K562 (cell line): ENCODE measurements around the gene ZNF513. TPM values are rescaled to one million over a fixed set of nuclear protein-coding genes. Genes with fewer than 3 reads are reported as not detected.

Experiments used
- ARID2 ChIP-seq: fragments of 450-650 bp; IDR thresholded peaks from 2 replicates; pipeline ENCODE4 v1.6.1; 2017; ENCODE audit warnings: antibody characterized with exemption, mild to moderate bottlenecking
- FIP1L1 ChIP-seq: fragments of 200-400 bp; formaldehyde crosslinking; IDR thresholded peaks from 2 replicates; pipeline ENCODE4 v1.6.1; 2018; ENCODE audit warnings: mild to moderate bottlenecking, low read depth, low read length; ENCODE audit not compliant: poor library complexity, severe bottlenecking
- GTF2E2 ChIP-seq: fragments of 200-800 bp; sonication (Bioruptor generic); IDR thresholded peaks from 2 replicates; pipeline ENCODE4 v1.6.1; 2016; ENCODE audit warnings: missing genetic modification characterization, missing compliant biosample characterization
- GTF3C2 ChIP-seq: IDR thresholded peaks from 3 replicates; pipeline ENCODE4 v1.6.1; 2011; ENCODE audit warnings: borderline replicate concordance, mild to moderate bottlenecking, moderate library complexity; ENCODE audit not compliant: insufficient read length; ENCODE audit errors: extremely low read depth
- LEF1 ChIP-seq: fragments of 450-650 bp; IDR thresholded peaks from 2 replicates; pipeline ENCODE4 v1.6.1; 2016; ENCODE audit warnings: mild to moderate bottlenecking
- NR2C1 ChIP-seq, 2 experiments: fragments of 450-650 bp; IDR thresholded peaks; 2 replicates each; pipeline ENCODE4 v1.6.1; 2017; ENCODE audit warnings: mild to moderate bottlenecking in 2 of 2, antibody characterized with exemption in 1 of 2, inconsistent platforms in 1 of 2, missing compliant biosample characterization in 1 of 2, missing genetic modification characterization in 1 of 2
- SPI1 ChIP-seq: IDR thresholded peaks from 2 replicates; pipeline ENCODE4 v1.6.1; 2011; ENCODE audit warnings: low read depth, low read length, control low read depth, borderline replicate concordance
- SUPT5H ChIP-seq: fragments of 450-650 bp; IDR thresholded peaks from 2 replicates; pipeline ENCODE4 v1.6.1; 2016
- ZNF766 ChIP-seq: fragments of 200-800 bp; sonication (Bioruptor generic); conservative IDR thresholded peaks from 2 replicates; pipeline ENCODE4 v1.6.1; 2016; ENCODE audit warnings: missing genetic modification characterization, missing compliant biosample characterization
- polyA plus RNA-seq, 8 experiments: library from polyadenylated mRNA; depleted of rRNA in 4 of 8; stranded (reverse) in 5 of 8; unstranded in 3 of 8; fragments of >200 nt; fragmentation: Nextera tagmentation in 2 of 8; fragmentation: Illumina TruSeq in 1 of 8; extraction: Ambion mirVana in 2 of 8; extraction: Trizol in 1 of 8; gene quantifications; 2 replicates each; pipeline versions ENCODE4 v1.2.1 to v1.2.3, GENCODE V29; 2011 to 2014; ENCODE audit warnings: inconsistent platforms in 1 of 8, missing spikeins in 1 of 8
- total RNA-seq, 7 experiments: library from RNA; depleted of rRNA in 6 of 7; stranded (reverse); fragments of >200 nt in 6 of 7; fragmentation: Illumina TruSeq in 2 of 7; extraction: Trizol in 2 of 7; gene quantifications; 2 replicates each; pipeline versions ENCODE4 v1.2.1 to v1.2.3, GENCODE V29; 2011 to 2021; ENCODE audit warnings: low replicate concordance in 1 of 7
- TF ChIP-seq, protein P1 (sequence below): fragments of 450-650 bp; IDR thresholded peaks from 2 replicates; pipeline ENCODE4 v1.6.1; 2017; ENCODE audit warnings: antibody characterized with exemption
- TF ChIP-seq, protein P2 (sequence below): sonication (generic); formaldehyde crosslinking; IDR thresholded peaks from 2 replicates; pipeline ENCODE4 v1.8.0; 2022; ENCODE audit warnings: mild to moderate bottlenecking, missing genetic modification reagents, borderline replicate concordance
- TF ChIP-seq, protein P3 (sequence below): fragments of 450-650 bp; formaldehyde crosslinking; conservative IDR thresholded peaks from 2 replicates; pipeline ENCODE4 v1.4.0; 2022; ENCODE audit warnings: mild to moderate bottlenecking, missing genetic modification characterization
- TF ChIP-seq, protein P4 (sequence below): fragments of 200-800 bp; sonication (Bioruptor generic); IDR thresholded peaks from 2 replicates; pipeline ENCODE4 v1.6.1; 2017; ENCODE audit warnings: missing genetic modification characterization, missing compliant biosample characterization

Gene ZNF513
- total and polyA plus RNA-seq, 9 of the 15 experiments (the other 6 are each of a cell fraction or from before 2014, with no cell fraction given), result 0.04 to 13.6 (median 4.4) TPM

DNA sequence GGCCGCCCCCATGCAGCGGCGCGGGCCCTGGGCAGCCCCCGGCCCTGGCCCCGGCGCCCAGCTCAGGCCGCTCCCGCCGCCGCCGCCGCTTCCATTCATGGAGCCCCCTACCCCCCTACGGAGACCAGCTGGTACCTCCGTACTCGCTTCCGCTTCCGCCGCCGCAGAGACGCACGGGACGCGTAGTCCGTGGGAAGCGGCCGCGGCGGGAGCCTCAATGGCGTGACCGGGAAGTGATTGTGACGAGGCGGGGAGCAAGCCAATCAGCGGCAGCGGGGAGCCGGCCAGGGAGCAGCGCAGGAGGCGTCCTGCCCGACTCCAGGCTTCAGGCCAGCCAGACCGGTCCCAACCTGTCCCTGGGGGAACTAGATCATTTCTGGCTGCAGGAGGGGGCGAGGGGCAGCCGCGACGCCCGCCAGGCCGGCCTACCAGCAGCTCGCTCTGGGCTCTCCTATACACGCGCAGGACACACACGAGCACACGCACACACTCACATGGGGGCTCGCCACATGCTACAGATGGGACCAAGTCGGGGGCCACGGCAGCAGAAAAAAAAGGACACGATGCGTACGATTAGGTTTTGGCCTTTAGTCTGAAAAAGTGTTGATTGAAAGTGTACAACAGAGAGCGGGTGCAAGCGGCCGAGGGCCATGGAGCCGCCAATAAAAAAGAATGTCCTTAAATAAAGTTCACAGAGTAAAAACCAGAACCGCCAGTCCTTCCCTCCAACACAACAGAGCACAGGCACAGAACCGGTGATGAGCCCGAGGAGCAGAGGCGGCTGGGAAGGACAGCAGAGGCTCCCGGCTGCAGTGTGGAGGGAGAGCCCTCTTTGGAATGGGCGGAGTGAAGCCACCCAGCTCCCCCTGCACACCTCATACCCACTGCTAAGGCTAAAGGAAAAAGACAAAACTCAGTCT is at the start of gene ZNF513 (continued):
- TF ChIP-seq GTF3C2, result no peak
- TF ChIP-seq ZNF766 (CRISPR knock-in tag), result peak; percentile 51
- peak; percentile 12; the same call in 1 of the 2 replicates for TF ChIP-seq GTF2E2 (tag)
- peak; percentile 91 for TF ChIP-seq FIP1L1
- TF ChIP-seq ARID2, result peak; percentile 8; the same call in 1 of the 2 replicates
- peak; percentile 97 for TF ChIP-seq NR2C1 (IDR thresholded peaks at IDR 0.05)
- peak; percentile 98 for TF ChIP-seq NR2C1 (tag; IDR thresholded peaks at IDR 0.05)
- TF ChIP-seq, protein P1, sequence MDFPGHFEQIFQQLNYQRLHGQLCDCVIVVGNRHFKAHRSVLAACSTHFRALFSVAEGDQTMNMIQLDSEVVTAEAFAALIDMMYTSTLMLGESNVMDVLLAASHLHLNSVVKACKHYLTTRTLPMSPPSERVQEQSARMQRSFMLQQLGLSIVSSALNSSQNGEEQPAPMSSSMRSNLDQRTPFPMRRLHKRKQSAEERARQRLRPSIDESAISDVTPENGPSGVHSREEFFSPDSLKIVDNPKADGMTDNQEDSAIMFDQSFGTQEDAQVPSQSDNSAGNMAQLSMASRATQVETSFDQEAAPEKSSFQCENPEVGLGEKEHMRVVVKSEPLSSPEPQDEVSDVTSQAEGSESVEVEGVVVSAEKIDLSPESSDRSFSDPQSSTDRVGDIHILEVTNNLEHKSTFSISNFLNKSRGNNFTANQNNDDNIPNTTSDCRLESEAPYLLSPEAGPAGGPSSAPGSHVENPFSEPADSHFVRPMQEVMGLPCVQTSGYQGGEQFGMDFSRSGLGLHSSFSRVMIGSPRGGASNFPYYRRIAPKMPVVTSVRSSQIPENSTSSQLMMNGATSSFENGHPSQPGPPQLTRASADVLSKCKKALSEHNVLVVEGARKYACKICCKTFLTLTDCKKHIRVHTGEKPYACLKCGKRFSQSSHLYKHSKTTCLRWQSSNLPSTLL, result 0 out of 2 replicates have a peak, but pooled peaks have one; percentile 28
- TF ChIP-seq, protein P2, sequence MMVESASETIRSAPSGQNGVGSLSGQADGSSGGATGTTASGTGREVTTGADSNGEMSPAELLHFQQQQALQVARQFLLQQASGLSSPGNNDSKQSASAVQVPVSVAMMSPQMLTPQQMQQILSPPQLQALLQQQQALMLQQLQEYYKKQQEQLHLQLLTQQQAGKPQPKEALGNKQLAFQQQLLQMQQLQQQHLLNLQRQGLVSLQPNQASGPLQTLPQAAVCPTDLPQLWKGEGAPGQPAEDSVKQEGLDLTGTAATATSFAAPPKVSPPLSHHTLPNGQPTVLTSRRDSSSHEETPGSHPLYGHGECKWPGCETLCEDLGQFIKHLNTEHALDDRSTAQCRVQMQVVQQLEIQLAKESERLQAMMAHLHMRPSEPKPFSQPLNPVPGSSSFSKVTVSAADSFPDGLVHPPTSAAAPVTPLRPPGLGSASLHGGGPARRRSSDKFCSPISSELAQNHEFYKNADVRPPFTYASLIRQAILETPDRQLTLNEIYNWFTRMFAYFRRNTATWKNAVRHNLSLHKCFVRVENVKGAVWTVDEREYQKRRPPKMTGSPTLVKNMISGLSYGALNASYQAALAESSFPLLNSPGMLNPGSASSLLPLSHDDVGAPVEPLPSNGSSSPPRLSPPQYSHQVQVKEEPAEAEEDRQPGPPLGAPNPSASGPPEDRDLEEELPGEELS (CRISPR knock-in tag), result peak; percentile 53; the same call in 1 of the 2 replicates
- peak; percentile 84 for TF ChIP-seq SUPT5H
- TF ChIP-seq, protein P3, sequence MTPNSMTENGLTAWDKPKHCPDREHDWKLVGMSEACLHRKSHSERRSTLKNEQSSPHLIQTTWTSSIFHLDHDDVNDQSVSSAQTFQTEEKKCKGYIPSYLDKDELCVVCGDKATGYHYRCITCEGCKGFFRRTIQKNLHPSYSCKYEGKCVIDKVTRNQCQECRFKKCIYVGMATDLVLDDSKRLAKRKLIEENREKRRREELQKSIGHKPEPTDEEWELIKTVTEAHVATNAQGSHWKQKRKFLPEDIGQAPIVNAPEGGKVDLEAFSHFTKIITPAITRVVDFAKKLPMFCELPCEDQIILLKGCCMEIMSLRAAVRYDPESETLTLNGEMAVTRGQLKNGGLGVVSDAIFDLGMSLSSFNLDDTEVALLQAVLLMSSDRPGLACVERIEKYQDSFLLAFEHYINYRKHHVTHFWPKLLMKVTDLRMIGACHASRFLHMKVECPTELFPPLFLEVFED (CRISPR knock-in tag), result 0 out of 2 replicates have a peak, but pooled peaks have one; percentile 10
- 0 out of 2 replicates have a peak, but pooled peaks have one; percentile 33 for TF ChIP-seq SPI1
- TF ChIP-seq, protein P4, sequence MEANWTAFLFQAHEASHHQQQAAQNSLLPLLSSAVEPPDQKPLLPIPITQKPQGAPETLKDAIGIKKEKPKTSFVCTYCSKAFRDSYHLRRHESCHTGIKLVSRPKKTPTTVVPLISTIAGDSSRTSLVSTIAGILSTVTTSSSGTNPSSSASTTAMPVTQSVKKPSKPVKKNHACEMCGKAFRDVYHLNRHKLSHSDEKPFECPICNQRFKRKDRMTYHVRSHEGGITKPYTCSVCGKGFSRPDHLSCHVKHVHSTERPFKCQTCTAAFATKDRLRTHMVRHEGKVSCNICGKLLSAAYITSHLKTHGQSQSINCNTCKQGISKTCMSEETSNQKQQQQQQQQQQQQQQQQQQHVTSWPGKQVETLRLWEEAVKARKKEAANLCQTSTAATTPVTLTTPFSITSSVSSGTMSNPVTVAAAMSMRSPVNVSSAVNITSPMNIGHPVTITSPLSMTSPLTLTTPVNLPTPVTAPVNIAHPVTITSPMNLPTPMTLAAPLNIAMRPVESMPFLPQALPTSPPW, result peak; percentile 95
- TF ChIP-seq LEF1, result no peak
